ENCODE data around the gene LPGAT1. TPM values are rescaled to one million over a fixed set of nuclear protein-coding genes. Genes with fewer than 3 reads are reported as not detected.

The LPGAT1 gene
- total and polyA plus RNA-seq, 3 donors from 2014 or later: 43.0 to 70.5 (median 44.1) TPM

DNA sequence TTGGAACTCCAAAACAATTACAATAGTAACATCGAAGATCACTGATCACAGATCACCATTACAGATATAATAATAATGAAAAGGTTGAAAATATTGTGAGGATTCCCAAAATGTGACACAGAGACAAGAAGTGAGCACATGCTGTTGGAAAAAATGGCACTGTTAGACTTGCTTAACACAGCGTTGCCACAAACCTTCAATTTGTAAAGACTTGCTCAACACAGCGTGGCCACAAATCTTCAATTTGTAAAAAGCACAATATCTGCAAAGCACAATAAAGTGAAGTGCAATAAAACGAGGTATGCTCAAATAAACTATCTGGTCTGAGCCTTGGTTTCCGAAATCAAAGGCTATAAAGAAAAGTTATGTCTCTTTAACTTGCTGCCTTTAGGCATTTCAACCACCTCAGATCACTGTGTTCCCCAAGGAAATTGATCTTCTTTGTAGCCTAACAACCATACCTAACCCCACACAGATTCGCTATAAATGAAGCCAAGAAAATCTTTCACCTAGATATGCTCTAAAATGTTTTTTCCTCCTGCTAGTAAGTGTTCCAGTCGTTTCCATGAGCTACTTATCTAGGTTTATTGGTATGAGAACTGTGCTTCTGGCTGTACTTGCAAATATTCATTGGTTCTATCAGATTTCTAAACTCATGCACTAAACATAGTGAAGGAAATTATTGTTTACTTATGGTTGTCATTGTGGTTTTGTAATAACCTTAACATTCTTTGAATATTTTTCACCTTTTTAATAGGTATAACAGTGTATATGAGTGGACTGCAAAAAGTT, 13.1 kb upstream of the LPGAT1 start:
- WGBS, 2 donors: 88 to 90% methylated on average over 7 of the region's 7 CpGs
- TF ChIP-seq POLR2A (IDR thresholded peaks at IDR 0.05): no peak
- TF ChIP-seq, protein P1, sequence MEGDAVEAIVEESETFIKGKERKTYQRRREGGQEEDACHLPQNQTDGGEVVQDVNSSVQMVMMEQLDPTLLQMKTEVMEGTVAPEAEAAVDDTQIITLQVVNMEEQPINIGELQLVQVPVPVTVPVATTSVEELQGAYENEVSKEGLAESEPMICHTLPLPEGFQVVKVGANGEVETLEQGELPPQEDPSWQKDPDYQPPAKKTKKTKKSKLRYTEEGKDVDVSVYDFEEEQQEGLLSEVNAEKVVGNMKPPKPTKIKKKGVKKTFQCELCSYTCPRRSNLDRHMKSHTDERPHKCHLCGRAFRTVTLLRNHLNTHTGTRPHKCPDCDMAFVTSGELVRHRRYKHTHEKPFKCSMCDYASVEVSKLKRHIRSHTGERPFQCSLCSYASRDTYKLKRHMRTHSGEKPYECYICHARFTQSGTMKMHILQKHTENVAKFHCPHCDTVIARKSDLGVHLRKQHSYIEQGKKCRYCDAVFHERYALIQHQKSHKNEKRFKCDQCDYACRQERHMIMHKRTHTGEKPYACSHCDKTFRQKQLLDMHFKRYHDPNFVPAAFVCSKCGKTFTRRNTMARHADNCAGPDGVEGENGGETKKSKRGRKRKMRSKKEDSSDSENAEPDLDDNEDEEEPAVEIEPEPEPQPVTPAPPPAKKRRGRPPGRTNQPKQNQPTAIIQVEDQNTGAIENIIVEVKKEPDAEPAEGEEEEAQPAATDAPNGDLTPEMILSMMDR (IDR thresholded peaks at IDR 0.05): no peak
- intact Hi-C loops (cut with DNase I; ENCODE audit: low total_unique reads): no loop called here
- DNase-seq: no peak
- H3K27me3 ChIP-seq: no peaks in the 10 kb centered on the region
- H3K4me3 ChIP-seq: no peak overlapping the region
- no peaks in the 10 kb centered on the region for H3K9me3 ChIP-seq
- no peaks in the 10 kb centered on the region for H3K36me3 ChIP-seq (ENCODE audit: low read depth, missing control alignments)
- H3K4me1 ChIP-seq: no peaks in the 10 kb centered on the region
- no peak overlapping the region for H3K27ac ChIP-seq

DNA sequence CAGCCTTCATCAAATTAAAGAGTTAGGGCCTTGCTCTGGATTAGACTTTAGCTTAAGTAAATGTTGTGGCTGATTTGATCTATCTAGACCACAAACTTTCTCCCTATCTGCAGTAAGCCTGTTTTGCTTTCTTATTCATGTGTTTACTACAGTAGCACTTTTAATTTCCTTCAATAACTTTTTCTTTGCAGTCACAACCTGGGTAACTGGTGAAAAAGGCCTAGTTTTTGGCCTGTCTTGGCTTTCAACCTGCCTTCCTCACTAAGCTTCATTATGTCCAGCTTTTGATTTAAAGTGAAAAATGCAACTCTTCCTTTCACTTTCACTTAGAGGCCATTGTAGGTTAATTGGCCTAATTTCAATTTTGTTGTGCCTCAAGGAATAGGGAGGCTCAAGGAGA, 12.5 kb upstream of the LPGAT1 start:
- Histone ChIP-seq H3K4me1 (no peaks in the 10 kb centered on the region), H3K27ac (no peak overlapping the region), H3K9me3 (no peaks in the 10 kb centered on the region), H3K27me3 (no peaks in the 10 kb centered on the region), H3K4me3 (no peak overlapping the region), H3K36me3 (ENCODE audit: low read depth, missing control alignments) (no peaks in the 10 kb centered on the region)
- intact Hi-C loops (cut with DNase I; ENCODE audit: low total_unique reads): no loop called here
- DNase-seq: no peak
- TF ChIP-seq, protein P1 (IDR thresholded peaks at IDR 0.05): no peak
- no peak for TF ChIP-seq POLR2A (IDR thresholded peaks at IDR 0.05)

DNA sequence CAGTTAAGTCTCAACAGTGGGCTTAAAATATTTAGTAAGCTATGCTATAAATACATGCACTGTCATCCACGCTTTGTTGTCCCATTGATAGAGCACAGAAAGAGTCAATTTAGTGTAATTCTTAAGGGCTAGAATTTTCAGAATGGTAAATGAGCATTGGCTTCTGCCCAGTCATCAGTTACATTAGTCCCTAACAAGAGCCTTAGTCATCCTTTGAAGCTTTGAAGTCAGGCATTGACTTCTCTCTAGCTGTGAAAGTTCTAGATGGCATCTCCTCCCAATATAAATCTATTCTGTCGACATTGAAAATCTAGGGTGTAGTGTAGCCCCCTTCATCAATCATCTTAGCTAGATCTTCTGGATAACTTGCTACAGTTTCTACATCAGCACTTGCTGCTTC, 12.0 kb upstream of the LPGAT1 start:
- Histone ChIP-seq H3K4me3 (no peak overlapping the region), H3K9me3 (no peaks in the 10 kb centered on the region), H3K27ac (no peak overlapping the region), H3K27me3 (no peaks in the 10 kb centered on the region), H3K36me3 (ENCODE audit: low read depth, missing control alignments) (no peaks in the 10 kb centered on the region), H3K4me1 (no peaks in the 10 kb centered on the region)
- intact Hi-C loops (cut with DNase I; ENCODE audit: low total_unique reads): no loop called here
- 87 to 93% methylated on average over 2 of the region's 2 CpGs for WGBS, 2 donors
- no peak for DNase-seq
- TF ChIP-seq, protein P1 (IDR thresholded peaks at IDR 0.05): no peak
- TF ChIP-seq POLR2A (IDR thresholded peaks at IDR 0.05): no peak

DNA sequence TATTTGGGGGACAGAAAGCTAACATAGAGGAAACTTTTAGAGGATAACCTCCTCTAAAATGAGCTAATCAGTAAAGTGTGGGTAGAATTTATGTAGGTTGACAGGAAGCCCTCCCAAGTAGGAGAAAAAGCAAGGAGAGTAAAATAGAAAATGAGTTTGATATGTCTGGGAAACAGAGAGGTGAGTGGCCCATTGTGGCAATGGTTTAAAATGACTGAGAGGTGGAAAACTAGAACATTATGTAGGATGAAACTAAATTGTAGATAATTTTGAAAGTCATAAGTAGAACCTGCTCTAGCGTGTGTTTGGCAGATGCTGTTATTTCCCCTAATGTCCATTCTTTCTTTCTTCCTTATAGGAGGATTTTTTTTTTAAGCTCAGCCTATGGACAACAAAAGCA, 8.5 kb upstream of the LPGAT1 start:
- H3K36me3 ChIP-seq (ENCODE audit: low read depth, missing control alignments): no peaks in the 10 kb centered on the region
- TF ChIP-seq, protein P1 (IDR thresholded peaks at IDR 0.05): no peak
- no peak for TF ChIP-seq POLR2A (IDR thresholded peaks at IDR 0.05)
- 90 to 98% methylated on average over 1 of the region's 1 CpG for WGBS, 2 donors
- H3K4me3 ChIP-seq: no peak overlapping the region
- H3K9me3 ChIP-seq: no peaks in the 10 kb centered on the region
- H3K27me3 ChIP-seq: no peaks in the 10 kb centered on the region
- intact Hi-C loops (cut with DNase I; ENCODE audit: low total_unique reads): no loop called here
- no peak for DNase-seq
- no peak overlapping the region for H3K27ac ChIP-seq
- H3K4me1 ChIP-seq: no peaks in the 10 kb centered on the region
